H1 (cell line): ENCODE results near the gene CCR2. TPM values are rescaled to one million over a fixed set of nuclear protein-coding genes. Genes with fewer than 3 reads are reported as not detected.

Experiments
- E2F6 ChIP-seq: IDR thresholded peaks from 2 replicates; pipeline ENCODE4 v1.6.1; 2012; ENCODE audit warnings: inconsistent platforms
- KDM4A ChIP-seq: IDR thresholded peaks from one replicate; pipeline ENCODE4 v1.7.1; 2012; ENCODE audit warnings: low read depth, mild to moderate bottlenecking, moderate library complexity, low read length, inconsistent platforms; ENCODE audit not compliant: severe bottlenecking
- SIN3A ChIP-seq, 2 experiments: IDR thresholded peaks in 1 of 2; conservative IDR thresholded peaks in 1 of 2; 2 replicates each; pipeline ENCODE4 v1.6.1; 2011 to 2012; ENCODE audit warnings: low read length in 2 of 2, improper control_type of control experiment in 1 of 2, low read depth in 1 of 2, mild to moderate bottlenecking in 1 of 2
- TBP ChIP-seq: IDR thresholded peaks from 2 replicates; pipeline ENCODE4 v1.6.1; 2011; ENCODE audit warnings: low read depth, low read length, improper control_type of control experiment
- polyA plus RNA-seq, 7 experiments: library from polyadenylated mRNA; depleted of rRNA in 3 of 7; stranded (reverse) in 5 of 7; unstranded in 2 of 7; fragments of >200 nt in 5 of 7; fragments of 200-250 nt in 2 of 7; gene quantifications; 1 replicate in 5 of 7; 2 replicates in 1 of 7; 4 replicates in 1 of 7; pipeline versions ENCODE4 v1.2.1 to v1.2.3, GENCODE V29; 2011 to 2013; ENCODE audit warnings: missing spikeins in 2 of 7, mixed read lengths in 2 of 7
- total RNA-seq: library from RNA; stranded (reverse); fragmentation: NEBNext Ultra II Directional; extraction: Animal tissue kit (Norgen Biotek cat#: 25700); gene quantifications from 2 replicates; pipeline ENCODE4 v1.2.1, GENCODE V29; 2021

Gene CCR2
- total and polyA plus RNA-seq, 2 of the 8 experiments (the other 6 are each of a cell fraction or from before 2014, with no cell fraction given): not detected

- no peak for TF ChIP-seq E2F6
- no peak for TF ChIP-seq KDM4A
- TF ChIP-seq SIN3A (conservative IDR thresholded peaks at IDR 0.05 in 1 of 2, IDR thresholded peaks at IDR 0.05 in 1 of 2; ENCODE audit: low read depth in 1 of 2, low read length in 2 of 2): no peak
- TF ChIP-seq TBP: no peak
- TF ChIP-seq, all 59 proteins: peak for 0
Observed at GRCh38 chr3:46409739-46410489, 56.0 kb downstream of the CCR2 start (continued).

Other genes with a start within 250 kb of the CCR2 start
- gene CCR1, start 145.8 kb upstream of the CCR2 start, total RNA-seq: not detected in 2 replicates
- gene CCR1, start 145.8 kb upstream of the CCR2 start, polyA plus RNA-seq (2011; rRNA removed): not detected in 2 replicates
- not detected in 2 replicates for gene CCR3, start 111.7 kb upstream of the CCR2 start, total RNA-seq
- not detected in 2 replicates for gene CCR3, start 111.7 kb upstream of the CCR2 start, polyA plus RNA-seq (2011; rRNA removed)
- not detected in 2 replicates for gene CCR5, start 16.8 kb downstream of the CCR2 start, total RNA-seq
- not detected in 2 replicates for gene CCR5, start 16.8 kb downstream of the CCR2 start, polyA plus RNA-seq (2011; rRNA removed)
- gene CCRL2, start 53.1 kb downstream of the CCR2 start, total RNA-seq: not detected in 2 replicates
- gene CCRL2, start 53.1 kb downstream of the CCR2 start, polyA plus RNA-seq (2011; rRNA removed): not detected in 2 replicates
- gene LTF, start 110.8 kb downstream of the CCR2 start, total RNA-seq: 0.80 and 0.99 TPM in 2 replicates
- gene LTF, start 110.8 kb downstream of the CCR2 start, polyA plus RNA-seq (2011; rRNA removed): 0.23 and 0.36 TPM in 2 replicates
- gene RTP3, start 143.9 kb downstream of the CCR2 start, total RNA-seq: 0.33 TPM in 1 of 2 replicates, not detected in the other
- 0.06 and 0.08 TPM in 2 replicates for gene RTP3, start 143.9 kb downstream of the CCR2 start, polyA plus RNA-seq (2011; rRNA removed)
- 6.4 and 7.3 TPM in 2 replicates for gene LRRC2, start 212.2 kb downstream of the CCR2 start, total RNA-seq
- gene LRRC2, start 212.2 kb downstream of the CCR2 start, polyA plus RNA-seq (2011; rRNA removed): 1.2 and 1.4 TPM in 2 replicates